Smooth muscle cell (in vitro differentiated cells): Measurements from ENCODE around the gene KRTAP10-12. TPM values are rescaled to one million over a fixed set of nuclear protein-coding genes. Genes with fewer than 3 reads are reported as not detected.

Source experiments
- DNase-seq: peaks from one replicate; lab custom pipeline; 2025; ENCODE audit not compliant: unreplicated experiment; lab: John Stamatoyannopoulos, UW
- H2AFZ ChIP-seq: fragments of 200-600 bp; sonication (generic); 2 replicates; pipeline ENCODE4 v1.6.0; 2016; ENCODE audit warnings: antibody characterized with exemption, low read depth, mild to moderate bottlenecking
- H3F3A ChIP-seq: fragments of 200-600 bp; sonication (generic); 2 replicates; pipeline ENCODE4 v1.6.0; 2017; ENCODE audit warnings: antibody characterized with exemption, low read depth
- H3K27ac ChIP-seq: fragments of 200-600 bp; sonication (generic); 2 replicates; pipeline ENCODE4 v1.5.1; 2016; ENCODE audit warnings: low read depth, mild to moderate bottlenecking
- H3K27me3 ChIP-seq: fragments of 200-600 bp; sonication (generic); 2 replicates; pipeline ENCODE4 v1.6.1; 2016; ENCODE audit warnings: low read depth, mild to moderate bottlenecking
- H3K36me3 ChIP-seq: fragments of 200-600 bp; sonication (generic); 2 replicates; pipeline ENCODE4 v1.5.1; 2016; ENCODE audit warnings: low read depth
- H3K4me1 ChIP-seq: fragments of 200-600 bp; sonication (generic); 2 replicates; pipeline ENCODE4 v1.5.1; 2016; ENCODE audit warnings: low read depth
- H3K4me2 ChIP-seq: fragments of 200-600 bp; sonication (generic); 2 replicates; pipeline ENCODE4 v1.6.0; 2016; ENCODE audit warnings: mild to moderate bottlenecking
- H3K4me3 ChIP-seq: fragments of 200-600 bp; sonication (generic); 2 replicates; pipeline ENCODE4 v1.5.1; 2016; ENCODE audit warnings: mild to moderate bottlenecking
- H3K79me2 ChIP-seq: fragments of 200-600 bp; sonication (generic); 2 replicates; pipeline ENCODE4 v1.6.0; 2016; ENCODE audit warnings: low read depth, mild to moderate bottlenecking
- H3K9ac ChIP-seq: fragments of 200-600 bp; sonication (generic); 2 replicates; pipeline ENCODE4 v1.6.0; 2016; ENCODE audit warnings: low read depth
- H3K9me3 ChIP-seq: fragments of 200-600 bp; sonication (generic); replicated peaks from 2 replicates; pipeline ENCODE4 v1.5.1; 2016; ENCODE audit warnings: low read depth
- H4K20me1 ChIP-seq: fragments of 200-600 bp; sonication (generic); 2 replicates; pipeline ENCODE4 v1.6.0; 2016; ENCODE audit warnings: low read depth
- CTCF ChIP-seq: fragments of 200-600 bp; sonication (generic); IDR thresholded peaks from 2 replicates; pipeline ENCODE4 v1.5.1; 2017; ENCODE audit warnings: borderline replicate concordance, mild to moderate bottlenecking, antibody characterized with exemption; ENCODE audit not compliant: insufficient read depth, poor library complexity, severe bottlenecking
- WGBS: methylation state at CpG from one replicate; pipeline ENCODE4 v1.1.7; 2016; ENCODE audit warnings: low lambda C conversion rate; 5-methylcytosine and 5-hydroxymethylcytosine counted together
- polyA plus RNA-seq: library from polyadenylated mRNA; unstranded; fragments of >200 nt; fragmentation: Nextera tagmentation; extraction: Ambion mirVana; gene quantifications from 2 replicates; pipeline ENCODE4 v1.2.1, GENCODE V29; 2016
- total RNA-seq: library from RNA; depleted of rRNA; stranded (reverse); fragments of >200 nt; gene quantifications from 2 replicates; pipeline ENCODE4 v1.2.3, GENCODE V29; 2014

Gene KRTAP10-12
- total and polyA plus RNA-seq, 2 experiments from 2014 or later: not detected

GRCh38 chr21:44700101-44701022, 3.4 kb downstream of the KRTAP10-12 start:
- DNase-seq: no peak
- Histone ChIP-seq H2AFZ (no peak overlapping the region), H3K9me3 (no peaks in the 10 kb centered on the region), H3K36me3 (no peaks in the 10 kb centered on the region), H3K4me1 (peaks cover 14% of the 10 kb centered on the region), H3K27me3 (peaks cover 23% of the 10 kb centered on the region), H3K9ac (no peak overlapping the region), H3K4me3 (no peak overlapping the region), H3K4me2 (no peak overlapping the region), H3K79me2 (no peaks in the 10 kb centered on the region), H3F3A (no peaks in the 10 kb centered on the region), H3K27ac (no peak overlapping the region), H4K20me1 (no peaks in the 10 kb centered on the region)
- TF ChIP-seq CTCF: no peak
- 80% methylated on average over 21 of the region's 21 CpGs for WGBS

GRCh38 chr21:44701023-44701400, 4.0 kb downstream of the KRTAP10-12 start:
- no peak for TF ChIP-seq CTCF
- 88% methylated on average over 14 of the region's 14 CpGs for WGBS
- Histone ChIP-seq H3K27ac (no peak overlapping the region), H3K4me1 (peaks cover 14% of the 10 kb centered on the region), H2AFZ (no peak overlapping the region), H3K79me2 (no peaks in the 10 kb centered on the region), H3F3A (no peaks in the 10 kb centered on the region), H3K27me3 (peaks cover 30% of the 10 kb centered on the region), H3K4me3 (no peak overlapping the region), H3K36me3 (no peaks in the 10 kb centered on the region), H4K20me1 (no peaks in the 10 kb centered on the region), H3K4me2 (no peak overlapping the region), H3K9ac (no peak overlapping the region), H3K9me3 (no peaks in the 10 kb centered on the region)
- no peak for DNase-seq

- 64% methylated on average over 12 of the region's 12 CpGs for WGBS
- Histone ChIP-seq H3F3A (no peaks in the 10 kb centered on the region), H3K79me2 (no peaks in the 10 kb centered on the region)
Observed at GRCh38 chr21:44701541-44701940, 4.6 kb downstream of the KRTAP10-12 start.

More at GRCh38 chr21:44701541-44701940, 4.6 kb downstream of the KRTAP10-12 start:
- no peak overlapping the region for H3K27ac ChIP-seq
- no peak for TF ChIP-seq CTCF
- H3K27me3 ChIP-seq: peaks cover 35% of the 10 kb centered on the region
- H3K36me3 ChIP-seq: no peaks in the 10 kb centered on the region
- H3K4me2 ChIP-seq: no peak overlapping the region
- H3K4me1 ChIP-seq: peaks cover 14% of the 10 kb centered on the region
- no peaks in the 10 kb centered on the region for H3K9me3 ChIP-seq
- DNase-seq: no peak
- no peaks in the 10 kb centered on the region for H4K20me1 ChIP-seq
- no peak overlapping the region for H2AFZ ChIP-seq
- no peak overlapping the region for H3K4me3 ChIP-seq
- no peak overlapping the region for H3K9ac ChIP-seq
